ENCODE data around the gene UHMK1.

DNA sequence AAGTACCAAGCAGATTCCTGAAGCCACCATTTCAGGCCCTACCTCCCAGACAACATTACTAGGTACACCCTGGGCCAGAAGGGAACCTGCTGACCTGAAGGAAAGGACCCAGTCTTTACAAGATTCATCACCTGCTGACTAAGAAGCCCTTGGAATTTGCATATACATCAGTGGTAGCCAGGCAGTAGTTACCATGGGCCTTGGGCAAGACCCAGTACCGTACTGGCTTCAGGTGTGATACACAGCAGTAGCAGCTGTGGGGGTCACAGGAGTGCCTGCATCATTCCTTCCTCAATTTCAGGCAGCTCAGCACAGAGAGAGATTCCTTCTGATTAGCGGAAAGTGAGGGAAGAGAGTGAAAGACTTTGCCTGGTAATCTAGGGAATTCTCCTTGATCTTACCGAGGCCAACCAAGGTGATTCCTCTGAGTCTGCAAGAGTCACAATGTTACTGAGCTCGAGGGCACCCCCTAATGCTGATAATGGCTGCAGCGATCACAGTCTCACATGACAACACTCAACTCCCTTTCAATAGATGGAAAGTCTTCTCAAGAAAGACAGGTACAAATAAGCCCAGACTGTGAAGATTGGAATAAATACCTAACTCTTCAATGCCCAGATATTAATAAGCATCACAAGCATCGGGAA, 22.0 kb upstream of the UHMK1 start:
- TF ChIP-seq EZH2 (IDR thresholded peaks at IDR 0.05) (no peak), POLR2A (IDR thresholded peaks at IDR 0.05; ENCODE audit: borderline replicate concordance, extremely low read depth, insufficient read depth, insufficient read length) (no peak), RAD21 (IDR thresholded peaks at IDR 0.05; ENCODE audit: low read depth) (no peak), SRF (IDR thresholded peaks at IDR 0.05; ENCODE audit: low read depth) (no peak), CEBPB (IDR thresholded peaks at IDR 0.05; ENCODE audit: low read depth) (no peak), POLR2AphosphoS5 (IDR thresholded peaks at IDR 0.05; ENCODE audit: low read depth, low read length) (no peak), EZH2phosphoT487 (IDR thresholded peaks at IDR 0.05; ENCODE audit: borderline replicate concordance) (no peak), FOSL1 (IDR thresholded peaks at IDR 0.05; ENCODE audit: low read depth) (no peak)
- TF ChIP-seq, protein P1, sequence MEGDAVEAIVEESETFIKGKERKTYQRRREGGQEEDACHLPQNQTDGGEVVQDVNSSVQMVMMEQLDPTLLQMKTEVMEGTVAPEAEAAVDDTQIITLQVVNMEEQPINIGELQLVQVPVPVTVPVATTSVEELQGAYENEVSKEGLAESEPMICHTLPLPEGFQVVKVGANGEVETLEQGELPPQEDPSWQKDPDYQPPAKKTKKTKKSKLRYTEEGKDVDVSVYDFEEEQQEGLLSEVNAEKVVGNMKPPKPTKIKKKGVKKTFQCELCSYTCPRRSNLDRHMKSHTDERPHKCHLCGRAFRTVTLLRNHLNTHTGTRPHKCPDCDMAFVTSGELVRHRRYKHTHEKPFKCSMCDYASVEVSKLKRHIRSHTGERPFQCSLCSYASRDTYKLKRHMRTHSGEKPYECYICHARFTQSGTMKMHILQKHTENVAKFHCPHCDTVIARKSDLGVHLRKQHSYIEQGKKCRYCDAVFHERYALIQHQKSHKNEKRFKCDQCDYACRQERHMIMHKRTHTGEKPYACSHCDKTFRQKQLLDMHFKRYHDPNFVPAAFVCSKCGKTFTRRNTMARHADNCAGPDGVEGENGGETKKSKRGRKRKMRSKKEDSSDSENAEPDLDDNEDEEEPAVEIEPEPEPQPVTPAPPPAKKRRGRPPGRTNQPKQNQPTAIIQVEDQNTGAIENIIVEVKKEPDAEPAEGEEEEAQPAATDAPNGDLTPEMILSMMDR (IDR thresholded peaks at IDR 0.05 in 2 of 3, conservative IDR thresholded peaks at IDR 0.05 in 1 of 3; ENCODE audit: borderline replicate concordance in 1 of 3, insufficient read depth in 1 of 3, low read depth in 2 of 3, low read length in 2 of 3), result peak in 1 of 3 experiments; percentile 15; a peak in 1 of 6 replicates

All from HCT116 (cell line).